Stimulated activated CD4-positive, alpha-beta T cell treated with anti-CD3 and anti-CD28 coated beads, TNF-alpha, amount 100 ng/mL, for 1 hour (primary cell): ENCODE results near the gene FLOT2.
"Not testable (repeated sequence)": the region's sequence is repeated elsewhere in the genome, so short reads cannot be mapped to it uniquely, and the experiment has no call there.

ENCODE experiments used
- DNase-seq, 3 donors: peaks; one replicate each; pipeline ENCODE4 v3.0.0-alpha.2; 2020; ENCODE audit warnings: low read depth in 3 of 3, low spot score in 1 of 3

The FLOT2 gene

GRCh38 chr17:28916302-28916934 is 18.9 kb upstream of the FLOT2 start:
- DNase-seq: no peak

- no peak for DNase-seq
These were observed 15.4 kb upstream of the FLOT2 start for GRCh38 chr17:28912938-28913333.

GRCh38 chr17:28912281-28912937 is 14.9 kb upstream of the FLOT2 start:
- no peak for DNase-seq

GRCh38 chr17:28911411-28912045 is 14.0 kb upstream of the FLOT2 start:
- DNase-seq: no peak

- DNase-seq: no peak
These were observed 13.0 kb upstream of the FLOT2 start for GRCh38 chr17:28910534-28910933.

GRCh38 chr17:28908640-28909167 is 11.2 kb upstream of the FLOT2 start:
- DNase-seq: no peak

- no peak for DNase-seq
These were observed 10.4 kb upstream of the FLOT2 start for GRCh38 chr17:28907709-28908475.

- no peak for DNase-seq
These were observed 9.3 kb upstream of the FLOT2 start for GRCh38 chr17:28906706-28907438.

- no peak for DNase-seq
These were observed 8.7 kb upstream of the FLOT2 start for GRCh38 chr17:28906276-28906675.

GRCh38 chr17:28904800-28905199 is 7.3 kb upstream of the FLOT2 start:
- DNase-seq: no peak

- not testable (repeated sequence) for DNase-seq
These were observed 6.0 kb upstream of the FLOT2 start for GRCh38 chr17:28903546-28903841.

GRCh38 chr17:28902819-28903545 is 5.4 kb upstream of the FLOT2 start, which contains the start of gene DHRS13:
Gene DHRS13 (minus strand): TSS chr17:28903079. CDS start chr17:28902944, 135 bp downstream.
- peak; percentile 85 to 93 (median 90) for DNase-seq

GRCh38 chr17:28901866-28902818 is 4.6 kb upstream of the FLOT2 start:
- peak in 2 of 3 donors; percentile 25 to 43 for DNase-seq

- no peak for DNase-seq
These were observed 3.6 kb upstream of the FLOT2 start for GRCh38 chr17:28900986-28901726.

GRCh38 chr17:28899212-28899815 is 1.8 kb upstream of the FLOT2 start:
- no peak for DNase-seq

GRCh38 chr17:28898527-28898955 is 1.0 kb upstream of the FLOT2 start:
- DNase-seq: no peak

- peak in 1 of 3 donors; percentile 31 for DNase-seq
These were observed 415 bp upstream of the FLOT2 start for GRCh38 chr17:28897769-28898526.
